B cell (primary cell): ENCODE results near the gene PAGE3. TPM values are rescaled to one million over a fixed set of nuclear protein-coding genes. Genes with fewer than 3 reads are reported as not detected.

Source experiments
- ATAC-seq: fragments of 200-7000 bp; cut with Tn5 transposase; one replicate; pipeline ENCODE4 v1.10.0; 2021; ENCODE audit warnings: low read depth, mild to moderate bottlenecking, moderate number of reproducible peaks, moderate library complexity
- CTCF ChIA-PET: fragments of 350-600 bp; sonication (Branson Sonifier 250); formaldehyde crosslinking; loops from one replicate; lab custom pipeline; 2021; ENCODE audit warnings: antibody characterized with exemption, inconsistent platforms; lab: Charles Lee
- POLR2A ChIA-PET: fragments of 350-600 bp; sonication (Branson Sonifier 250); formaldehyde crosslinking; loops from one replicate; lab custom pipeline; 2021; ENCODE audit warnings: antibody characterized with exemption; lab: Charles Lee
- DNase-seq: peaks from one replicate; pipeline ENCODE4 v3.0.0; 2013
- H2AFZ ChIP-seq: 2 replicates; pipeline ENCODE4 v1.6.1; 2012; ENCODE audit warnings: mild to moderate bottlenecking, low read depth, low read length; ENCODE audit not compliant: insufficient read depth, poor library complexity, severe bottlenecking
- H3K27ac ChIP-seq, 2 donors: 1 replicate in 1 of 2; 2 replicates in 1 of 2; pipeline ENCODE4 v1.5.1; 2012 to 2013; ENCODE audit warnings: low read length in 2 of 2, mild to moderate bottlenecking in 2 of 2, moderate library complexity in 1 of 2
- H3K27me3 ChIP-seq, 4 experiments: fragments of 200-600 bp in 1 of 4; sonication (generic) in 1 of 4; replicated peaks in 1 of 4; 1 replicate in 2 of 4; 2 replicates in 2 of 4; pipeline versions ENCODE4 v1.6.1 to v1.7.0; 2013 to 2016; ENCODE audit warnings: low read length in 3 of 4, mild to moderate bottlenecking in 2 of 4, mixed read lengths in 1 of 4, moderate library complexity in 1 of 4; ENCODE audit not compliant: insufficient read depth in 4 of 4, control insufficient read depth in 3 of 4; ENCODE audit errors: control extremely low read depth in 1 of 4
- H3K36me3 ChIP-seq, 2 experiments: replicated peaks in 1 of 2; 1 replicate in 1 of 2; 2 replicates in 1 of 2; pipeline versions ENCODE4 v1.6.1 to v1.7.1; 2013; ENCODE audit warnings: low read length in 1 of 2; ENCODE audit not compliant: insufficient read depth in 2 of 2, control insufficient read depth in 1 of 2; ENCODE audit errors: control extremely low read depth in 1 of 2, extremely low read depth in 1 of 2
- H3K4me1 ChIP-seq, 2 donors: fragments of 200-600 bp in 1 of 2; sonication (generic) in 1 of 2; 1 replicate in 1 of 2; 2 replicates in 1 of 2; pipeline versions ENCODE4 v1.5.1 to v1.6.1; 2013 to 2017; ENCODE audit warnings: low read length in 2 of 2; ENCODE audit not compliant: control insufficient read depth in 2 of 2, insufficient read depth in 2 of 2
- H3K4me2 ChIP-seq: replicated peaks from 2 replicates; pipeline ENCODE3; 2012; ENCODE audit warnings: mild to moderate bottlenecking, low read depth, low read length; ENCODE audit not compliant: poor library complexity, severe bottlenecking
- H3K4me3 ChIP-seq, 5 experiments: fragments of 200-600 bp in 1 of 5; sonication (generic) in 1 of 5; 1 replicate in 3 of 5; 2 replicates in 2 of 5; pipeline versions ENCODE4 v1.5.1 to v1.7.0; 2011 to 2016; ENCODE audit warnings: low read length in 4 of 5, mild to moderate bottlenecking in 4 of 5, low read depth in 2 of 5, control low read depth in 1 of 5, moderate library complexity in 1 of 5; ENCODE audit not compliant: insufficient read depth in 1 of 5; ENCODE audit errors: control extremely low read depth in 1 of 5, extremely low read depth in 1 of 5
- H3K79me2 ChIP-seq: fragments of 200-600 bp; sonication (generic); one replicate; pipeline ENCODE4 v1.6.0; 2016; ENCODE audit warnings: low read length; ENCODE audit not compliant: control insufficient read depth, insufficient read depth
- H3K9ac ChIP-seq: fragments of 200-600 bp; sonication (generic); 2 replicates; pipeline ENCODE4 v1.6.1; 2017; ENCODE audit warnings: mild to moderate bottlenecking, low read length, moderate library complexity
- H3K9me3 ChIP-seq, 3 donors: one replicate each; pipeline versions ENCODE4 v1.6.1 to v1.7.1; 2013; ENCODE audit warnings: low read length in 2 of 3; ENCODE audit not compliant: control insufficient read depth in 2 of 3, insufficient read depth in 1 of 3; ENCODE audit errors: control extremely low read depth in 1 of 3
- H4K20me1 ChIP-seq: 2 replicates; pipeline ENCODE4 v1.6.0; 2012; ENCODE audit warnings: mild to moderate bottlenecking, low read length; ENCODE audit not compliant: insufficient read depth, control insufficient read depth, poor library complexity, severe bottlenecking
- H3K27ac Mint-ChIP-seq: one replicate; pipeline ENCODE4 v1.8.0; 2021; ENCODE audit warnings: mixed read lengths
- H3K27me3 Mint-ChIP-seq: one replicate; pipeline ENCODE4 v1.8.0; 2021; ENCODE audit warnings: mixed read lengths
- H3K4me1 Mint-ChIP-seq: one replicate; pipeline ENCODE4 v1.8.0; 2021; ENCODE audit warnings: mixed read lengths
- H3K4me3 Mint-ChIP-seq: one replicate; pipeline ENCODE4 v1.8.0; 2021; ENCODE audit warnings: mixed read lengths
- H3K9me3 Mint-ChIP-seq: one replicate; pipeline ENCODE4 v1.8.0; 2022; ENCODE audit warnings: mixed read lengths; ENCODE audit not compliant: insufficient read depth
- EZH2 ChIP-seq: IDR thresholded peaks from 2 replicates; pipeline ENCODE4 v1.6.1; 2012; ENCODE audit warnings: borderline replicate concordance, low read depth, mild to moderate bottlenecking, moderate library complexity, low read length; ENCODE audit not compliant: insufficient read depth, poor library complexity, severe bottlenecking
- WGBS: methylation state at CpG from one replicate; pipeline ENCODE4 v1.1.5; 2013; ENCODE audit warnings: missing lambda C conversion rate; ENCODE audit not compliant: insufficient coverage; 5-methylcytosine and 5-hydroxymethylcytosine counted together
- intact Hi-C: fragments of 100-400 bp; cut with micrococcal nuclease; formaldehyde crosslinking; loops from one replicate; pipeline ENCODE4 v1.10.0; 2022
- polyA plus RNA-seq: library from polyadenylated mRNA; depleted of rRNA; stranded (reverse); fragments of >200 nt; gene quantifications from 2 replicates; pipeline ENCODE4 v1.2.3, GENCODE V29; 2012
- total RNA-seq, 2 donors: library from RNA; stranded (reverse); fragments of 120-200 nt in 1 of 2; gene quantifications; 1 replicate in 1 of 2; 2 replicates in 1 of 2; pipeline versions ENCODE4 v1.2.3 to v1.2.4, GENCODE V29; 2013 to 2022
- TF ChIP-seq, protein P1 (sequence below): fragments of 200-600 bp; IDR thresholded peaks from one replicate; pipeline ENCODE4 v1.8.0; 2022; ENCODE audit warnings: antibody characterized with exemption, mild to moderate bottlenecking

The PAGE3 gene
- total and polyA plus RNA-seq, 2 donors (not counting 1 experiment from before 2014, with no cell fraction given), result not detected

DNA sequence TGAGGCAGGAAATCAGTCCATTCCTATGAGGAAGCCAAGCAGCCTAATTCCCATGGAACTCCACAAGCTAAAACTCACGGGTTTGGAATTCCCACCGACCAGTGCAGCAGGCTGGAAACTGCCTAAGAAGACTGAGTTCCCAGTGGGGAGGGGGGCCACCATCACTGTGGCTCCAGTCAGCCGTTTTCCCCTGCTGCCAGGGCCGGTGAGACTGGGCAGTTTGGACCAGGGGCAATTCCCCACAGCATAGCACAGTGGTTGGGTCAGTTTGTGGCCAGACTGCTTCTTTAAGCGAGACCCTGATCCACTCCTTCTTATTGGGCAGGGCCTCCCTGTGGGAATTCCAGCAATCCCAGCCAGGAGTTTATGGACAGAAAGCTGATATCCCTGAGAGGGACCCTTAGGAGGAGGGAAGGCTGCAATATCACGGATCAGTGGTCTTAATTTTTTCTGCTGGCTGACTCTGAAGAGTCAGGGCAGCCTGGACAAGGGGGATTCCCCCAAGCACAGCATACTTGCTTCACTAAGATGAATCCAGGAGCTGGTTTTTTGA lies 23.9 kb downstream of the PAGE3 start:
- H3K4me1 Mint-ChIP-seq, result no peaks in the 10 kb centered on the region
- no peak for DNase-seq

DNA sequence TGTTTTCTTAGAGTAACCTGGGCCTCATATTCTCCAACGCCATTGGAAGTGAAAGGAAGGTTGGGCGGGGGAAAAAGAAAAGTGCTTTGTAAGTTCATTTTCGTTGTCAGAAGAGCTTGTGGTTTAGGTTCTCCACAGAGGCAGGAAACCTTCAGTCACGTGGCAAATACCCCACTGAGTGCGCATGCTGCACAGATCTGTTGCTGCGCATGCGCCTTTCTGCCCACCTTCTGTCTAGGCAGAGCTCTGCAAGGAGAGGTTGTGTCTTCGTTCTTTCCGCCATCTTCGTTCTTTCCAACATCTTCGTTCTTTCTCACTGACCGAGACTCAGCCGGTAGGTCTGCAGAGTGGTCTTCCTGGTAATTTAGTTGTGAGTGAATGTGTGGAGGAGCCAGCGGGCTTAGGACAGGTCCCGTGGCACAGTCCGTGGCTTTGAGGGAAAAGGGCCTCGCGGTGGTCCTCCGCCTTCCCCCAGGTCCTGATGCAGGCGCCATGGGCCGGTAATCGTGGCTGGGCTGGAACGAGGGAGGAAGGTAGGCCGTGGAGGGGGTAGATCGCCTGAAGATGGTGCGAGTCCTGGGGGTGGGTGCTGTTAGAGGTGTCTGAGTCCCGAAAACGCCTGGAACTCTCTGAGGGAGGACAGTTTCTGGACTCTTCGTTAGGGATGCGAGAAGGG lies 44.5 kb downstream of the PAGE3 start, which contains the start of gene PAGE5:
Gene PAGE5, plus strand, starts transcription at position 228 of the 676 bp plus-strand sequence. CDS start 1,037 bp downstream, outside the sequence.
- H3K4me3 Mint-ChIP-seq, result no peak within 1 kb of the TSS
- Histone ChIP-seq H3K27ac (no peak within 1 kb of the TSS), H3K4me3 (no peak within 1 kb of the TSS), H3K36me3 (no peaks in the 10 kb centered on the region), H3K79me2 (no peaks in the 10 kb centered on the region), H3K4me2 (no peak within 1 kb of the TSS), H2AFZ (no peak within 1 kb of the TSS), H3K9me3 (no peaks in the 10 kb centered on the region), H3K4me1 (no peaks in the 10 kb centered on the region), H3K9ac (no peak within 1 kb of the TSS), H4K20me1 (no peaks in the 10 kb centered on the region), H3K27me3 (no peaks in the 10 kb centered on the region)
- no peaks in the 10 kb centered on the region for H3K9me3 Mint-ChIP-seq
- no peaks in the 10 kb centered on the region for H3K27me3 Mint-ChIP-seq
- intact Hi-C loops, result no loop called here
- no peaks in the 10 kb centered on the region for H3K4me1 Mint-ChIP-seq
- POLR2A ChIA-PET, result no interaction called here
- no peak for DNase-seq
- CTCF ChIA-PET, result no interaction called here
- ATAC-seq, result no peak
- TF ChIP-seq, protein P1, sequence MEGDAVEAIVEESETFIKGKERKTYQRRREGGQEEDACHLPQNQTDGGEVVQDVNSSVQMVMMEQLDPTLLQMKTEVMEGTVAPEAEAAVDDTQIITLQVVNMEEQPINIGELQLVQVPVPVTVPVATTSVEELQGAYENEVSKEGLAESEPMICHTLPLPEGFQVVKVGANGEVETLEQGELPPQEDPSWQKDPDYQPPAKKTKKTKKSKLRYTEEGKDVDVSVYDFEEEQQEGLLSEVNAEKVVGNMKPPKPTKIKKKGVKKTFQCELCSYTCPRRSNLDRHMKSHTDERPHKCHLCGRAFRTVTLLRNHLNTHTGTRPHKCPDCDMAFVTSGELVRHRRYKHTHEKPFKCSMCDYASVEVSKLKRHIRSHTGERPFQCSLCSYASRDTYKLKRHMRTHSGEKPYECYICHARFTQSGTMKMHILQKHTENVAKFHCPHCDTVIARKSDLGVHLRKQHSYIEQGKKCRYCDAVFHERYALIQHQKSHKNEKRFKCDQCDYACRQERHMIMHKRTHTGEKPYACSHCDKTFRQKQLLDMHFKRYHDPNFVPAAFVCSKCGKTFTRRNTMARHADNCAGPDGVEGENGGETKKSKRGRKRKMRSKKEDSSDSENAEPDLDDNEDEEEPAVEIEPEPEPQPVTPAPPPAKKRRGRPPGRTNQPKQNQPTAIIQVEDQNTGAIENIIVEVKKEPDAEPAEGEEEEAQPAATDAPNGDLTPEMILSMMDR, result no peak
- TF ChIP-seq EZH2, result no peak
- no peak within 1 kb of the TSS for H3K27ac Mint-ChIP-seq
- 87% methylated on average over 22 of the region's 30 CpGs for WGBS

More for the DNA sequence above, 23.9 kb downstream of the PAGE3 start:
- Mint-ChIP-seq H3K9me3 (no peaks in the 10 kb centered on the region), H3K27me3 (peaks cover under 1% of the 10 kb centered on the region), H3K4me3 (no peak overlapping the region), H3K27ac (no peak overlapping the region)
- H4K20me1 ChIP-seq, result no peaks in the 10 kb centered on the region
- ChIA-PET CTCF (no interaction called here), POLR2A (no interaction called here)
- no peak overlapping the region for H3K9ac ChIP-seq
- H3K4me3 ChIP-seq, result no peak overlapping the region
- TF ChIP-seq, protein P1, result no peak
- TF ChIP-seq EZH2, result no peak
- H3K4me2 ChIP-seq, result no peak overlapping the region
- H2AFZ ChIP-seq, result no peak overlapping the region
- ATAC-seq, result no peak
- no peaks in the 10 kb centered on the region for H3K27me3 ChIP-seq
- H3K4me1 ChIP-seq, result no peaks in the 10 kb centered on the region
- H3K79me2 ChIP-seq, result no peaks in the 10 kb centered on the region
- H3K27ac ChIP-seq, result no peak overlapping the region
- H3K36me3 ChIP-seq, result no peaks in the 10 kb centered on the region
- 80% methylated on average over 3 of the region's 6 CpGs for WGBS
- H3K9me3 ChIP-seq, result peaks cover 0 to 5% (median 0%) of the 10 kb centered on the region in 3 donors
- intact Hi-C loops, result no loop called here
